Activated CD4-positive, alpha-beta T cell treated with anti-CD3 and anti-CD28 coated beads, Interleukin-2, amount 10 ng/mL, durations not matched to agents 7 days and 5 days (primary cell): ENCODE results near the gene PLD1. TPM values are rescaled to one million over a fixed set of nuclear protein-coding genes. Genes with fewer than 3 reads are reported as not detected.

Experiments used
- CTCF ChIA-PET: fragments of 350-600 bp; sonication (Branson Sonifier 250); formaldehyde crosslinking; loops from one replicate; lab custom pipeline; 2021; ENCODE audit warnings: antibody characterized with exemption; lab: Charles Lee
- POLR2A ChIA-PET: fragments of 350-600 bp; sonication (Branson Sonifier 250); formaldehyde crosslinking; loops from one replicate; lab custom pipeline; 2021; ENCODE audit warnings: antibody characterized with exemption; lab: Charles Lee
- DNase-seq: peaks from one replicate; pipeline ENCODE4 v3.0.0-alpha.2; 2020
- H3K27ac Mint-ChIP-seq: one replicate; pipeline ENCODE4 v1.8.0; 2021; ENCODE audit warnings: mild to moderate bottlenecking, moderate library complexity, mixed read lengths
- H3K27me3 Mint-ChIP-seq: one replicate; pipeline ENCODE4 v1.8.0; 2021; ENCODE audit warnings: mixed read lengths
- H3K36me3 Mint-ChIP-seq: one replicate; pipeline ENCODE4 v1.8.0; 2021; ENCODE audit warnings: low read depth, mixed read lengths
- H3K4me1 Mint-ChIP-seq: one replicate; pipeline ENCODE4 v1.8.0; 2021; ENCODE audit warnings: mixed read lengths
- H3K4me3 Mint-ChIP-seq: one replicate; pipeline ENCODE4 v1.8.0; 2021; ENCODE audit warnings: mild to moderate bottlenecking, moderate library complexity, mixed read lengths
- H3K9me3 Mint-ChIP-seq: one replicate; pipeline ENCODE4 v1.8.0; 2021; ENCODE audit warnings: mixed read lengths
- total RNA-seq, 2 experiments: library from RNA; stranded (reverse); gene quantifications; one replicate each; pipeline ENCODE4 v1.2.3, GENCODE V29; 2021

PLD1 gene
- total RNA-seq, 2 experiments from 2014 or later: 0.50 to 0.94 TPM

- Mint-ChIP-seq H3K4me3 (no peak overlapping the region), H3K9me3 (no peaks in the 10 kb centered on the region), H3K36me3 (no peaks in the 10 kb centered on the region), H3K4me1 (no peaks in the 10 kb centered on the region), H3K27me3 (peaks cover 2% of the 10 kb centered on the region), H3K27ac (no peak overlapping the region)
- no peak for DNase-seq
- CTCF ChIA-PET: no interaction called here
- POLR2A ChIA-PET: no interaction called here
These were observed 13.0 kb downstream of the PLD1 start for GRCh38 chr3:171797265-171797679.

GRCh38 chr3:171796625-171797264, 13.5 kb downstream of the PLD1 start:
- H3K9me3 Mint-ChIP-seq: no peaks in the 10 kb centered on the region
- ChIA-PET CTCF (no interaction called here), POLR2A (no interaction called here)
- peaks cover 1% of the 10 kb centered on the region for H3K27me3 Mint-ChIP-seq
- H3K4me1 Mint-ChIP-seq: no peaks in the 10 kb centered on the region
- DNase-seq: no peak
- H3K27ac Mint-ChIP-seq: no peak overlapping the region
- H3K36me3 Mint-ChIP-seq: no peaks in the 10 kb centered on the region
- no peak overlapping the region for H3K4me3 Mint-ChIP-seq

GRCh38 chr3:171792531-171792930, 17.8 kb downstream of the PLD1 start:
- POLR2A ChIA-PET: no interaction called here
- CTCF ChIA-PET: no interaction called here

GRCh38 chr3:171791692-171792076, 18.6 kb downstream of the PLD1 start:
- Mint-ChIP-seq H3K4me3 (no peak overlapping the region), H3K4me1 (no peaks in the 10 kb centered on the region), H3K27me3 (peaks cover 2% of the 10 kb centered on the region), H3K36me3 (no peaks in the 10 kb centered on the region), H3K27ac (no peak overlapping the region), H3K9me3 (no peaks in the 10 kb centered on the region)
- ChIA-PET POLR2A (interaction anchor here (0.7 kb wide), 1 partner anchor 62 kb away, joined by 3 read pairs; no protein-coding TSS in a partner anchor), CTCF (interaction anchor here (0.7 kb wide), 1 partner anchor 105 kb away, joined by 3 read pairs; no protein-coding TSS in a partner anchor)
- DNase-seq: no peak

More at GRCh38 chr3:171792531-171792930, 17.8 kb downstream of the PLD1 start:
- no peaks in the 10 kb centered on the region for H3K36me3 Mint-ChIP-seq
- no peaks in the 10 kb centered on the region for H3K27me3 Mint-ChIP-seq
- no peak for DNase-seq
- no peaks in the 10 kb centered on the region for H3K9me3 Mint-ChIP-seq
- no peak overlapping the region for H3K27ac Mint-ChIP-seq
- no peaks in the 10 kb centered on the region for H3K4me1 Mint-ChIP-seq
- no peak overlapping the region for H3K4me3 Mint-ChIP-seq

GRCh38 chr3:171790898-171791691, 19.2 kb downstream of the PLD1 start:
- no peak for DNase-seq
- no peaks in the 10 kb centered on the region for H3K36me3 Mint-ChIP-seq
- no peaks in the 10 kb centered on the region for H3K4me1 Mint-ChIP-seq
- H3K9me3 Mint-ChIP-seq: no peaks in the 10 kb centered on the region
- H3K27me3 Mint-ChIP-seq: peaks cover 2% of the 10 kb centered on the region
- POLR2A ChIA-PET: interaction anchor here (0.7 kb wide), 1 partner anchor 61 kb away, joined by 3 read pairs; no protein-coding TSS in a partner anchor
- CTCF ChIA-PET: interaction anchor here (0.7 kb wide), 1 partner anchor 104 kb away, joined by 3 read pairs; no protein-coding TSS in a partner anchor
- H3K27ac Mint-ChIP-seq: no peak overlapping the region
- no peak overlapping the region for H3K4me3 Mint-ChIP-seq

- H3K27me3 Mint-ChIP-seq: peaks cover 2% of the 10 kb centered on the region
- no peak overlapping the region for H3K4me3 Mint-ChIP-seq
- ChIA-PET POLR2A (no interaction called here), CTCF (interaction anchor here (1.0 kb wide), 1 partner anchor 18 kb away, joined by 3 read pairs; no protein-coding TSS in a partner anchor)
- no peak for DNase-seq
- no peaks in the 10 kb centered on the region for H3K4me1 Mint-ChIP-seq
- H3K9me3 Mint-ChIP-seq: no peaks in the 10 kb centered on the region
- no peaks in the 10 kb centered on the region for H3K36me3 Mint-ChIP-seq
- no peak overlapping the region for H3K27ac Mint-ChIP-seq
These were observed 19.7 kb downstream of the PLD1 start for GRCh38 chr3:171790574-171790897.

GRCh38 chr3:171789759-171790505, 20.4 kb downstream of the PLD1 start:
- POLR2A ChIA-PET: no interaction called here
- no peak overlapping the region for H3K4me3 Mint-ChIP-seq

GRCh38 chr3:171788546-171789351, 21.5 kb downstream of the PLD1 start:
- H3K36me3 Mint-ChIP-seq: no peaks in the 10 kb centered on the region
- POLR2A ChIA-PET: no interaction called here
- DNase-seq: no peak
- H3K4me3 Mint-ChIP-seq: no peak overlapping the region
- CTCF ChIA-PET: no interaction called here
- peaks cover 8% of the 10 kb centered on the region for H3K27me3 Mint-ChIP-seq
- H3K4me1 Mint-ChIP-seq: no peaks in the 10 kb centered on the region
- H3K9me3 Mint-ChIP-seq: no peaks in the 10 kb centered on the region
- H3K27ac Mint-ChIP-seq: no peak overlapping the region

More at GRCh38 chr3:171789759-171790505, 20.4 kb downstream of the PLD1 start:
- no peaks in the 10 kb centered on the region for H3K36me3 Mint-ChIP-seq
- H3K9me3 Mint-ChIP-seq: no peaks in the 10 kb centered on the region
- peaks cover 2% of the 10 kb centered on the region for H3K27me3 Mint-ChIP-seq
- DNase-seq: no peak
- CTCF ChIA-PET: interaction anchor here (1.0 kb wide), 1 partner anchor 17 kb away, joined by 3 read pairs; no protein-coding TSS in a partner anchor
- no peaks in the 10 kb centered on the region for H3K4me1 Mint-ChIP-seq
- H3K27ac Mint-ChIP-seq: no peak overlapping the region

- no peak for DNase-seq
- Mint-ChIP-seq H3K36me3 (no peaks in the 10 kb centered on the region), H3K4me3 (no peak overlapping the region), H3K9me3 (no peaks in the 10 kb centered on the region), H3K27me3 (peaks cover 8% of the 10 kb centered on the region), H3K4me1 (no peaks in the 10 kb centered on the region), H3K27ac (no peak overlapping the region)
- POLR2A ChIA-PET: no interaction called here
- CTCF ChIA-PET: interaction anchor here (0.7 to 0.8 kb wide), 2 partner anchors 12 to 659 kb away, joined by 3 read pairs; no protein-coding TSS in a partner anchor
These were observed 23.3 kb downstream of the PLD1 start for GRCh38 chr3:171786997-171787396.

- POLR2A ChIA-PET: interaction anchor here (0.5 kb wide), 1 partner anchor 45 kb away, joined by 4 read pairs; no protein-coding TSS in a partner anchor
These were observed 25.3 kb downstream of the PLD1 start for GRCh38 chr3:171784937-171785336.

GRCh38 chr3:171784387-171784786, 25.9 kb downstream of the PLD1 start:
- DNase-seq: no peak
- no peaks in the 10 kb centered on the region for H3K9me3 Mint-ChIP-seq
- H3K4me1 Mint-ChIP-seq: no peaks in the 10 kb centered on the region
- ChIA-PET POLR2A (interaction anchor here (0.5 kb wide), 1 partner anchor 45 kb away, joined by 4 read pairs; no protein-coding TSS in a partner anchor), CTCF (no interaction called here)
- H3K27me3 Mint-ChIP-seq: peaks cover 18% of the 10 kb centered on the region
- H3K4me3 Mint-ChIP-seq: no peak overlapping the region
- H3K27ac Mint-ChIP-seq: no peak overlapping the region
- H3K36me3 Mint-ChIP-seq: no peaks in the 10 kb centered on the region

More at GRCh38 chr3:171784937-171785336, 25.3 kb downstream of the PLD1 start:
- H3K36me3 Mint-ChIP-seq: no peaks in the 10 kb centered on the region
- H3K9me3 Mint-ChIP-seq: no peaks in the 10 kb centered on the region
- H3K4me1 Mint-ChIP-seq: no peaks in the 10 kb centered on the region
- H3K27ac Mint-ChIP-seq: no peak overlapping the region
- H3K4me3 Mint-ChIP-seq: no peak overlapping the region
- DNase-seq: no peak
- CTCF ChIA-PET: no interaction called here
- peaks cover 18% of the 10 kb centered on the region for H3K27me3 Mint-ChIP-seq

GRCh38 chr3:171783626-171784025, 26.7 kb downstream of the PLD1 start:
- DNase-seq: no peak
- Mint-ChIP-seq H3K27me3 (peaks cover 18% of the 10 kb centered on the region), H3K9me3 (no peaks in the 10 kb centered on the region), H3K4me3 (no peak overlapping the region), H3K4me1 (no peaks in the 10 kb centered on the region), H3K36me3 (no peaks in the 10 kb centered on the region), H3K27ac (no peak overlapping the region)
- ChIA-PET POLR2A (no interaction called here), CTCF (no interaction called here)
